ENCODE results near the gene SMIM15. TPM values are rescaled to one million over a fixed set of nuclear protein-coding genes. Genes with fewer than 3 reads are reported as not detected.

Gene SMIM15
- total and polyA plus RNA-seq, 2 of the 4 experiments (the other 2 are of a cell fraction): 49.7 to 94.3 TPM

DNA sequence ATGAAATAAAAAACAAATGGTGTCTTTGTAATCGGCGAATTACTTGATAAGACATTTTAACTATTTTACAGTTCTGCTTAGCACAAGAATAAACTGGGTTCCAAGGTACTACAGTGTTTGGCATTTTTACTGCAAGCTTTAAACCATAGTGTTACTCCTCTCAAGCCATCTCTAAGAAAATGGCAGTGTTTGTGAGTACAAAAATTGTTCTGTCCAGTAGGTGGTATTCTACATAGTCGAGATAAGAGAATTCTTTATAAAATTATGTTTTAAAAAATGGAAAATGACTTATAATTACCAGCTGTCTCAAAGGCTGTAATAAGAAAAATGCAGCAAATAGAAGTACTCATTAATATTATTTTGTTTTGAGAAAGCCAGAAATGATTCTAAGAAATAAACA is 3.2 kb downstream of the SMIM15 start:
- Histone ChIP-seq H4K20me1 (ENCODE audit: insufficient read depth, low read length) (no peaks in the 10 kb centered on the region; the same call in 1 of the 2 replicates), H3K27me3 (ENCODE audit: control insufficient read depth, insufficient read depth, low read length) (no peaks in the 10 kb centered on the region), H3K4me1 (ENCODE audit: control insufficient read depth, insufficient read depth, low read length) (peaks cover 5% of the 10 kb centered on the region), H2BK20ac (ENCODE audit: low read depth, low read length) (no peak overlapping the region), H4K8ac (ENCODE audit: low read depth in 2 of 2, low read length in 2 of 2) (no peak overlapping the region), H2AFZ (replicated peaks; ENCODE audit: low read length, poor library complexity) (no peak overlapping the region), H3K56ac (ENCODE audit: extremely low read depth, insufficient read depth, low read length) (no peak overlapping the region), H4K91ac (ENCODE audit: insufficient read depth, low read depth, low read length) (no peak overlapping the region), H3K27ac (ENCODE audit: insufficient read depth, low read length) (no peak overlapping the region), H3K36me3 (ENCODE audit: control insufficient read depth, insufficient read depth, low read length) (peaks cover 12% of the 10 kb centered on the region), H3K18ac (ENCODE audit: low read depth, low read length) (no peak overlapping the region), H3K9me1 (ENCODE audit: insufficient read depth, low read length) (peaks cover 3% of the 10 kb centered on the region; the same call in 1 of the 2 replicates), H3K4ac (ENCODE audit: low read depth, low read length) (no peak overlapping the region), H2AK5ac (ENCODE audit: low read depth, low read length) (no peak overlapping the region), H3K79me1 (ENCODE audit: low read depth in 1 of 2, low read length in 2 of 2) (peaks cover 19 to 42% of the 10 kb centered on the region in 2 experiments), H2BK120ac (ENCODE audit: low read depth, low read length) (no peak overlapping the region), H3K4me2 (ENCODE audit: low read depth, low read length) (no peak overlapping the region), H2BK15ac (ENCODE audit: low read depth, low read length) (no peak overlapping the region), H2BK5ac (ENCODE audit: low read depth, low read length, poor library complexity, severe bottlenecking) (no peak overlapping the region), H4K5ac (ENCODE audit: low read depth, low read length) (no peak overlapping the region), H3K23ac (ENCODE audit: low read depth, low read length) (no peak overlapping the region), H2AK9ac (replicated peaks; ENCODE audit: low read depth, low read length, poor library complexity) (no peak overlapping the region), H3K4me3 (ENCODE audit: insufficient read depth, low read depth, low read length) (no peak overlapping the region), H3K9ac (ENCODE audit: low read depth, low read length) (no peak overlapping the region), H3K14ac (replicated peaks; ENCODE audit: low read depth, low read length) (no peak overlapping the region), H3K9me3 (ENCODE audit: control insufficient read depth, insufficient read depth, low read length) (no peaks in the 10 kb centered on the region)
- WGBS, 2 experiments (ENCODE audit: extremely low coverage in 2 of 2, insufficient read length in 1 of 2): no CpG with 5 or more reads among the region's 3 CpGs
- POLR2A ChIA-PET (ENCODE audit: unreplicated experiment): no interaction called here
- CTCF ChIA-PET: no interaction called here
- BruUV-seq (replicated peaks): no TSS peak
- intact Hi-C loops (cut with micrococcal nuclease) (no loop called here), dilution Hi-C loops (cut with HindIII; ENCODE audit: low sequenced_read_pairs, unreplicated experiment) (no loop called here), in situ Hi-C loops (cut with MboI; ENCODE audit: low sequenced_read_pairs) (loop anchor here (25.0 kb wide), 1 partner anchor 472 kb away; no protein-coding TSS in a partner anchor)
- DNase-seq: no peak
- no peak for ATAC-seq (ENCODE audit: low read depth)
- TF ChIP-seq RFX5 (IDR thresholded peaks at IDR 0.05; ENCODE audit: low read depth, low read length) (no peak), USF2 (IDR thresholded peaks at IDR 0.05; ENCODE audit: low read depth, low read length) (no peak), POLR2A (IDR thresholded peaks at IDR 0.05; ENCODE audit: low read depth, low read length) (no peak), BHLHE40 (IDR thresholded peaks at IDR 0.05; ENCODE audit: low read depth, low read length) (no peak), MXI1 (IDR thresholded peaks at IDR 0.05; ENCODE audit: borderline replicate concordance, low read depth, low read length) (no peak), CHD1 (IDR thresholded peaks at IDR 0.05; ENCODE audit: low read depth, low read length) (no peak), SMC3 (IDR thresholded peaks at IDR 0.05; ENCODE audit: low read depth, low read length) (no peak), CEBPB (IDR thresholded peaks at IDR 0.05; ENCODE audit: low read depth, low read length) (no peak), NFE2L2 (IDR thresholded peaks at IDR 0.05; ENCODE audit: low read depth, low read length) (no peak), RAD21 (IDR thresholded peaks at IDR 0.05; ENCODE audit: low read length) (no peak), MAFK (IDR thresholded peaks at IDR 0.05; ENCODE audit: low read depth, low read length) (no peak), MAZ (IDR thresholded peaks at IDR 0.05; ENCODE audit: borderline replicate concordance, low read depth, low read length) (no peak), FOS (IDR thresholded peaks at IDR 0.05; ENCODE audit: low read depth, low read length) (no peak), RCOR1 (IDR thresholded peaks at IDR 0.05; ENCODE audit: insufficient replicate concordance, low read length) (no peak)
- TF ChIP-seq, protein P1, sequence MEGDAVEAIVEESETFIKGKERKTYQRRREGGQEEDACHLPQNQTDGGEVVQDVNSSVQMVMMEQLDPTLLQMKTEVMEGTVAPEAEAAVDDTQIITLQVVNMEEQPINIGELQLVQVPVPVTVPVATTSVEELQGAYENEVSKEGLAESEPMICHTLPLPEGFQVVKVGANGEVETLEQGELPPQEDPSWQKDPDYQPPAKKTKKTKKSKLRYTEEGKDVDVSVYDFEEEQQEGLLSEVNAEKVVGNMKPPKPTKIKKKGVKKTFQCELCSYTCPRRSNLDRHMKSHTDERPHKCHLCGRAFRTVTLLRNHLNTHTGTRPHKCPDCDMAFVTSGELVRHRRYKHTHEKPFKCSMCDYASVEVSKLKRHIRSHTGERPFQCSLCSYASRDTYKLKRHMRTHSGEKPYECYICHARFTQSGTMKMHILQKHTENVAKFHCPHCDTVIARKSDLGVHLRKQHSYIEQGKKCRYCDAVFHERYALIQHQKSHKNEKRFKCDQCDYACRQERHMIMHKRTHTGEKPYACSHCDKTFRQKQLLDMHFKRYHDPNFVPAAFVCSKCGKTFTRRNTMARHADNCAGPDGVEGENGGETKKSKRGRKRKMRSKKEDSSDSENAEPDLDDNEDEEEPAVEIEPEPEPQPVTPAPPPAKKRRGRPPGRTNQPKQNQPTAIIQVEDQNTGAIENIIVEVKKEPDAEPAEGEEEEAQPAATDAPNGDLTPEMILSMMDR (conservative IDR thresholded peaks at IDR 0.05; ENCODE audit: low read depth, low read length): no peak
- TF ChIP-seq, protein P2, sequence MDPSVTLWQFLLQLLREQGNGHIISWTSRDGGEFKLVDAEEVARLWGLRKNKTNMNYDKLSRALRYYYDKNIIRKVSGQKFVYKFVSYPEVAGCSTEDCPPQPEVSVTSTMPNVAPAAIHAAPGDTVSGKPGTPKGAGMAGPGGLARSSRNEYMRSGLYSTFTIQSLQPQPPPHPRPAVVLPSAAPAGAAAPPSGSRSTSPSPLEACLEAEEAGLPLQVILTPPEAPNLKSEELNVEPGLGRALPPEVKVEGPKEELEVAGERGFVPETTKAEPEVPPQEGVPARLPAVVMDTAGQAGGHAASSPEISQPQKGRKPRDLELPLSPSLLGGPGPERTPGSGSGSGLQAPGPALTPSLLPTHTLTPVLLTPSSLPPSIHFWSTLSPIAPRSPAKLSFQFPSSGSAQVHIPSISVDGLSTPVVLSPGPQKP (IDR thresholded peaks at IDR 0.05; ENCODE audit: borderline replicate concordance, low read depth, low read length): no peak
